ENCODE results near the gene DST.

The DST gene

DNA sequence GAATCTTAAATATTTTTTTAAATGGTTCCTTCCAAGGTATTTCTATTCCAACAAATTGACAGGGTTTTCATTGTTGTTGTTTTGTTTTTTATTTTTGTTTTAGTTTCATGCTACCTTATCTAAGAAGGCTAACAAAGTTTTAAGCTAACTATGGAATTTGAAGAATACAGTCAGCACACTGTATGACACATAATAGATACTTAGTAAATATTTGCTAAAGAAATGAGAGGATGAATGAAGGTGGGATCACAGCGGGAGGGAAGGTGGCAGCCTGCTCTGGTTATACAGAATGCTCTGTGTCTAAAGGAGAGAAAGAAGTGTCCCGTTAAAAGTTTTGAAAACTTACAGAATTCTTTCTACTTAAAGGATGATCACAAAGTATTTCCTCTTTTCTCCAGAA, 43.7 kb upstream of the DST start:
- no peak overlapping the region for H2AFZ ChIP-seq (ENCODE audit: low read length)
- H4K91ac ChIP-seq (ENCODE audit: low read depth, low read length, poor library complexity): no peak overlapping the region
- no peaks in the 10 kb centered on the region for H3K79me1 ChIP-seq (ENCODE audit: low read depth, low read length)
- H2AK5ac ChIP-seq (ENCODE audit: low read depth, low read length): no peak overlapping the region
- no CpG with 5 or more reads among the region's 2 CpGs for whole genome bisulfite sequencing, 2 donors (ENCODE audit: extremely low coverage in 2 of 2, insufficient read length in 2 of 2, insufficient replicate concordance in 1 of 2)
- H2BK15ac ChIP-seq (ENCODE audit: low read length): no peak overlapping the region
- H3K23ac ChIP-seq (ENCODE audit: low read depth, low read length, poor library complexity): no peak overlapping the region
- H3K27ac ChIP-seq (replicated peaks; ENCODE audit: low read length): no peak overlapping the region
- DNase-seq (ENCODE audit: low spot score): no peak
- H4K8ac ChIP-seq (ENCODE audit: low read depth, low read length): no peak overlapping the region
- no peak overlapping the region for H2BK120ac ChIP-seq (ENCODE audit: low read depth, low read length)
- H3K9ac ChIP-seq (ENCODE audit: low read depth, low read length, poor library complexity): no peak overlapping the region
- H3K14ac ChIP-seq (ENCODE audit: low read length): no peak overlapping the region
- no peaks in the 10 kb centered on the region for H3K27me3 ChIP-seq (ENCODE audit: control insufficient read depth in 3 of 3, insufficient read depth in 3 of 3, low read depth in 1 of 3, low read length in 3 of 3)
- H3K18ac ChIP-seq (ENCODE audit: low read length): no peak overlapping the region
- no peaks in the 10 kb centered on the region for H3K36me3 ChIP-seq (replicated peaks in 1 of 2; ENCODE audit: control insufficient read depth in 2 of 2, insufficient read depth in 2 of 2, low read length in 2 of 2)
- no peak overlapping the region for H3K4ac ChIP-seq (ENCODE audit: low read length)
- H3K9me3 ChIP-seq (replicated peaks in 1 of 2; ENCODE audit: control insufficient read depth in 2 of 2, insufficient read depth in 1 of 2, low read depth in 1 of 2, low read length in 2 of 2): no peaks in the 10 kb centered on the region
- no peak overlapping the region for H2BK5ac ChIP-seq (ENCODE audit: low read length)
- H2BK12ac ChIP-seq (ENCODE audit: low read length): no peak overlapping the region
- no peak overlapping the region for H3K4me2 ChIP-seq (ENCODE audit: insufficient read depth, low read length, poor library complexity, severe bottlenecking)
- peaks cover 0 to 2% of the 10 kb centered on the region in 2 donors for H3K4me1 ChIP-seq (ENCODE audit: control insufficient read depth in 2 of 2, insufficient read depth in 1 of 2, low read depth in 1 of 2, low read length in 2 of 2)
- H3K4me3 ChIP-seq (ENCODE audit: low read length in 2 of 2): no peak overlapping the region

- Histone ChIP-seq H2BK120ac (ENCODE audit: low read depth, low read length) (no peak overlapping the region), H2BK15ac (ENCODE audit: low read length) (no peak overlapping the region), H3K9ac (ENCODE audit: low read depth, low read length, poor library complexity) (no peak overlapping the region), H3K23ac (ENCODE audit: low read depth, low read length, poor library complexity) (no peak overlapping the region), H3K4ac (ENCODE audit: low read length) (no peak overlapping the region), H3K27me3 (ENCODE audit: control insufficient read depth in 3 of 3, insufficient read depth in 3 of 3, low read depth in 1 of 3, low read length in 3 of 3) (no peaks in the 10 kb centered on the region), H2BK5ac (ENCODE audit: low read length) (no peak overlapping the region), H3K9me3 (replicated peaks in 1 of 2; ENCODE audit: control insufficient read depth in 2 of 2, insufficient read depth in 1 of 2, low read depth in 1 of 2, low read length in 2 of 2) (no peaks in the 10 kb centered on the region), H2BK12ac (ENCODE audit: low read length) (no peak overlapping the region), H4K91ac (ENCODE audit: low read depth, low read length, poor library complexity) (no peak overlapping the region), H2AK5ac (ENCODE audit: low read depth, low read length) (no peak overlapping the region), H3K4me1 (ENCODE audit: control insufficient read depth in 2 of 2, insufficient read depth in 1 of 2, low read depth in 1 of 2, low read length in 2 of 2) (peaks cover 0 to 2% of the 10 kb centered on the region in 2 donors), H4K8ac (ENCODE audit: low read depth, low read length) (no peak overlapping the region), H3K4me3 (ENCODE audit: low read length in 2 of 2) (no peak overlapping the region), H2AFZ (ENCODE audit: low read length) (no peak overlapping the region), H3K14ac (ENCODE audit: low read length) (no peak overlapping the region), H3K4me2 (ENCODE audit: insufficient read depth, low read length, poor library complexity, severe bottlenecking) (no peak overlapping the region), H3K79me1 (ENCODE audit: low read depth, low read length) (no peaks in the 10 kb centered on the region), H3K18ac (ENCODE audit: low read length) (no peak overlapping the region), H3K36me3 (replicated peaks in 1 of 2; ENCODE audit: control insufficient read depth in 2 of 2, insufficient read depth in 2 of 2, low read length in 2 of 2) (no peaks in the 10 kb centered on the region), H3K27ac (replicated peaks; ENCODE audit: low read length) (no peak overlapping the region)
- DNase-seq (ENCODE audit: low spot score): no peak
- WGBS, 2 donors (ENCODE audit: extremely low coverage in 2 of 2, insufficient read length in 2 of 2, insufficient replicate concordance in 1 of 2): no CpG with 5 or more reads among the region's 2 CpGs
Measured at GRCh38 chr6:56685994-56686393, 43.3 kb upstream of the DST start.

- peaks cover 0 to 2% of the 10 kb centered on the region in 2 donors for H3K4me1 ChIP-seq (ENCODE audit: control insufficient read depth in 2 of 2, insufficient read depth in 1 of 2, low read depth in 1 of 2, low read length in 2 of 2)
- no peak overlapping the region for H3K4me3 ChIP-seq (ENCODE audit: low read length in 2 of 2)
- no peak overlapping the region for H3K9ac ChIP-seq (ENCODE audit: low read depth, low read length, poor library complexity)
- H3K27me3 ChIP-seq (ENCODE audit: control insufficient read depth in 3 of 3, insufficient read depth in 3 of 3, low read depth in 1 of 3, low read length in 3 of 3): no peaks in the 10 kb centered on the region
- H3K36me3 ChIP-seq (replicated peaks in 1 of 2; ENCODE audit: control insufficient read depth in 2 of 2, insufficient read depth in 2 of 2, low read length in 2 of 2): no peaks in the 10 kb centered on the region
- no peak overlapping the region for H3K4me2 ChIP-seq (ENCODE audit: insufficient read depth, low read length, poor library complexity, severe bottlenecking)
- no peak overlapping the region for H3K27ac ChIP-seq (replicated peaks; ENCODE audit: low read length)
- no CpG with 5 or more reads among the region's 8 CpGs for WGBS, 2 donors (ENCODE audit: extremely low coverage in 2 of 2, insufficient read length in 2 of 2, insufficient replicate concordance in 1 of 2)
- no peaks in the 10 kb centered on the region for H3K9me3 ChIP-seq (replicated peaks in 1 of 2; ENCODE audit: control insufficient read depth in 2 of 2, insufficient read depth in 1 of 2, low read depth in 1 of 2, low read length in 2 of 2)
- H3K14ac ChIP-seq (ENCODE audit: low read length): no peak overlapping the region
- no peak overlapping the region for H2AK5ac ChIP-seq (ENCODE audit: low read depth, low read length)
- no peak overlapping the region for H3K18ac ChIP-seq (ENCODE audit: low read length)
- no peak for DNase-seq (ENCODE audit: low spot score)
- no peak overlapping the region for H2BK5ac ChIP-seq (ENCODE audit: low read length)
- H4K91ac ChIP-seq (ENCODE audit: low read depth, low read length, poor library complexity): no peak overlapping the region
- H3K79me1 ChIP-seq (ENCODE audit: low read depth, low read length): no peaks in the 10 kb centered on the region
- H4K8ac ChIP-seq (ENCODE audit: low read depth, low read length): no peak overlapping the region
- no peak overlapping the region for H2AFZ ChIP-seq (ENCODE audit: low read length)
- H2BK12ac ChIP-seq (ENCODE audit: low read length): no peak overlapping the region
- no peak overlapping the region for H3K4ac ChIP-seq (ENCODE audit: low read length)
- no peak overlapping the region for H2BK15ac ChIP-seq (ENCODE audit: low read length)
- H2BK120ac ChIP-seq (ENCODE audit: low read depth, low read length): no peak overlapping the region
- no peak overlapping the region for H3K23ac ChIP-seq (ENCODE audit: low read depth, low read length, poor library complexity)
Measured at GRCh38 chr6:56685102-56685733, 42.5 kb upstream of the DST start.

DNA sequence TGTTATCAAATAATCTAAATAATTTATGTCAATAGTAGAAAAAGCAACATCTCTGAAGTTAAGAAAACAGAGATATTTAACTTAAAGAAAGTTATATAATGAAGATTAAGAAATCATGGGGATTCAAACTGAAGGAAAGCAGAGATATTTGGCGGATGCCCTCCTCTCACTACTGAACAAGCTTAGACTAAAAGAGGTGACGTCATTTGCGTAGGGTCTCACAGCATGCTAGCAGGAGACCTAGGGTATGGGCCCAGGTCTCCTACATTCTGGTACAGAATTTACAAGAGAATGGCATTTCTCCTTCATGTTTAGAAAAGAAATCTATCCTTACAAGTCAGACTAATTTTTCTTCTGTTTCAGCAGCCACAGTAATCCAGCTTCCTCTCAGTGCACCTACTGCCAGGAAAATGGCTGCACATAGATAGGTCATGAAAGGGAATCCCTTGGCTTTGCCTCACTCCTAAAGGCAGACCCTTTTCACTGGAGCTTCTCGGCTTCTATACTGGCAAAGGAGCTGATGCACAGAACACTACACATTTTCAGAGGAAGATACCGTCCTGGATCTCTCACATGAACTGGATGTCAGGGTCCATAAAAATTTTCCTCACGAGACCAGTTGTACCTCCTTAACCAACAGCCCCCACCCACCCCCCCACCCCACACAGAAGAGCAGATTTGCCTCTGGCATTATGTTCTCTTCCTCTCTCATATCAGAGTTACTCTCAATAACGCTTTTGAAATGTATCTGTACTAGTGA, 41.8 kb upstream of the DST start:
- H3K4me2 ChIP-seq (ENCODE audit: insufficient read depth, low read length, poor library complexity, severe bottlenecking): no peak overlapping the region
- no peak overlapping the region for H2AFZ ChIP-seq (ENCODE audit: low read length)
- H2AK5ac ChIP-seq (ENCODE audit: low read depth, low read length): no peak overlapping the region
- no peak overlapping the region for H3K4me3 ChIP-seq (ENCODE audit: low read length in 2 of 2)
- peaks cover 0 to 2% of the 10 kb centered on the region in 2 donors for H3K4me1 ChIP-seq (ENCODE audit: control insufficient read depth in 2 of 2, insufficient read depth in 1 of 2, low read depth in 1 of 2, low read length in 2 of 2)
- no peak overlapping the region for H3K14ac ChIP-seq (ENCODE audit: low read length)
- H2BK5ac ChIP-seq (ENCODE audit: low read length): no peak overlapping the region
- no peak overlapping the region for H2BK12ac ChIP-seq (ENCODE audit: low read length)
- no peaks in the 10 kb centered on the region for H3K36me3 ChIP-seq (replicated peaks in 1 of 2; ENCODE audit: control insufficient read depth in 2 of 2, insufficient read depth in 2 of 2, low read length in 2 of 2)
- H4K8ac ChIP-seq (ENCODE audit: low read depth, low read length): no peak overlapping the region
- H2BK15ac ChIP-seq (ENCODE audit: low read length): no peak overlapping the region
- no peaks in the 10 kb centered on the region for H3K27me3 ChIP-seq (ENCODE audit: control insufficient read depth in 3 of 3, insufficient read depth in 3 of 3, low read depth in 1 of 3, low read length in 3 of 3)
- no peaks in the 10 kb centered on the region for H3K9me3 ChIP-seq (replicated peaks in 1 of 2; ENCODE audit: control insufficient read depth in 2 of 2, insufficient read depth in 1 of 2, low read depth in 1 of 2, low read length in 2 of 2)
- no peak overlapping the region for H3K23ac ChIP-seq (ENCODE audit: low read depth, low read length, poor library complexity)
- H3K79me1 ChIP-seq (ENCODE audit: low read depth, low read length): no peaks in the 10 kb centered on the region
- H3K18ac ChIP-seq (ENCODE audit: low read length): no peak overlapping the region
- no peak overlapping the region for H4K91ac ChIP-seq (ENCODE audit: low read depth, low read length, poor library complexity)
- H3K4ac ChIP-seq (ENCODE audit: low read length): no peak overlapping the region
- no peak overlapping the region for H2BK120ac ChIP-seq (ENCODE audit: low read depth, low read length)
- H3K9ac ChIP-seq (ENCODE audit: low read depth, low read length, poor library complexity): no peak overlapping the region
- no peak for DNase-seq (ENCODE audit: low spot score)
- no CpG with 5 or more reads among the region's 7 CpGs for WGBS, 2 donors (ENCODE audit: extremely low coverage in 2 of 2, insufficient read length in 2 of 2, insufficient replicate concordance in 1 of 2)
- no peak overlapping the region for H3K27ac ChIP-seq (replicated peaks; ENCODE audit: low read length)

Data from neuronal stem cell (in vitro differentiated cells).